ENCODE results near the gene ITGA8.

DNA sequence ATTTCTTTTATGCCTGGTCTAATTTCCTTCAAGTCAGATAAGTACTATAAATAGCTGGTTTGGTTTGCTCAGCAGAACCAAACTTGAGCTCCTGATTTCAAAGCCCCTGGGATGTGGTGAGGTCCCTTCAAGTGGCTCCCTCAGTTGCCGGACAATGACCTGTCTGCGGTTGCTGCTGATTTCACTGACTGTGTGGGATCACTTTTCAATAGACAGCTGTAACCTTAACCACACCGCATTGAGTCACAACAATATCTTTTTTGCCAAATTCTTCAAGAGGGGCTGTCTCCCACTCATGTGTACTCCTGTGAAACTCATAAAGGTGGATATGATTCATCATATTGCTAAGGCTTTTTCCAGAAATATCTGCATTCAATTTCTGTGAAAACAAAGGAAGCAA lies 23.1 kb upstream of the ITGA8 start:
- TF ChIP-seq YY1 (IDR thresholded peaks at IDR 0.05; ENCODE audit: extremely low read depth, insufficient replicate concordance, low read depth, low read length) (no peak), ELF1 (IDR thresholded peaks at IDR 0.05; ENCODE audit: borderline replicate concordance, low read depth) (no peak), FOSL1 (IDR thresholded peaks at IDR 0.05; ENCODE audit: low read depth) (no peak), EZH2 (IDR thresholded peaks at IDR 0.05) (no peak), ZNF274 (IDR thresholded peaks at IDR 0.05; ENCODE audit: low read depth, low read length) (no peak), JUND (IDR thresholded peaks at IDR 0.05) (no peak), POLR2A (IDR thresholded peaks at IDR 0.05; ENCODE audit: borderline replicate concordance, extremely low read depth, insufficient read depth, insufficient read length) (no peak), REST (IDR thresholded peaks at IDR 0.05; ENCODE audit: low read depth) (no peak), CEBPB (IDR thresholded peaks at IDR 0.05; ENCODE audit: low read depth) (no peak), POLR2AphosphoS5 (IDR thresholded peaks at IDR 0.05; ENCODE audit: low read depth, low read length) (no peak)
- TF ChIP-seq, protein P1, sequence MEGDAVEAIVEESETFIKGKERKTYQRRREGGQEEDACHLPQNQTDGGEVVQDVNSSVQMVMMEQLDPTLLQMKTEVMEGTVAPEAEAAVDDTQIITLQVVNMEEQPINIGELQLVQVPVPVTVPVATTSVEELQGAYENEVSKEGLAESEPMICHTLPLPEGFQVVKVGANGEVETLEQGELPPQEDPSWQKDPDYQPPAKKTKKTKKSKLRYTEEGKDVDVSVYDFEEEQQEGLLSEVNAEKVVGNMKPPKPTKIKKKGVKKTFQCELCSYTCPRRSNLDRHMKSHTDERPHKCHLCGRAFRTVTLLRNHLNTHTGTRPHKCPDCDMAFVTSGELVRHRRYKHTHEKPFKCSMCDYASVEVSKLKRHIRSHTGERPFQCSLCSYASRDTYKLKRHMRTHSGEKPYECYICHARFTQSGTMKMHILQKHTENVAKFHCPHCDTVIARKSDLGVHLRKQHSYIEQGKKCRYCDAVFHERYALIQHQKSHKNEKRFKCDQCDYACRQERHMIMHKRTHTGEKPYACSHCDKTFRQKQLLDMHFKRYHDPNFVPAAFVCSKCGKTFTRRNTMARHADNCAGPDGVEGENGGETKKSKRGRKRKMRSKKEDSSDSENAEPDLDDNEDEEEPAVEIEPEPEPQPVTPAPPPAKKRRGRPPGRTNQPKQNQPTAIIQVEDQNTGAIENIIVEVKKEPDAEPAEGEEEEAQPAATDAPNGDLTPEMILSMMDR (IDR thresholded peaks at IDR 0.05 in 2 of 3, conservative IDR thresholded peaks at IDR 0.05 in 1 of 3; ENCODE audit: borderline replicate concordance in 1 of 3, insufficient read depth in 1 of 3, low read depth in 2 of 3, low read length in 2 of 3): no peak
